ENCODE data around the gene GPR162.

Gene GPR162

GRCh38 chr12:6788972-6789924 is 32.4 kb upstream of the GPR162 start, which contains the start of gene CD4:
CD4 (plus strand) TSS chr12:6789528; CDS start chr12:6800139, 10,611 bp downstream.
- DNase-seq, result peak; percentile 64 to 69

- DNase-seq, result peak in 1 of 2 experiments; percentile 31
These were observed 31.0 kb upstream of the GPR162 start for GRCh38 chr12:6790496-6791150.

- no peak for DNase-seq
These were observed 29.6 kb upstream of the GPR162 start for GRCh38 chr12:6791931-6792520.

- DNase-seq, result no peak
These were observed 29.0 kb upstream of the GPR162 start for GRCh38 chr12:6792522-6793201.

- DNase-seq, result no peak
These were observed 26.5 kb upstream of the GPR162 start for GRCh38 chr12:6795088-6795487.

GRCh38 chr12:6796576-6796975 is 25.0 kb upstream of the GPR162 start:
- no peak for DNase-seq

GRCh38 chr12:6799147-6799546 is 22.5 kb upstream of the GPR162 start:
- no peak for DNase-seq

- no peak for DNase-seq
These were observed 14.5 kb upstream of the GPR162 start for GRCh38 chr12:6807170-6807569.

GRCh38 chr12:6809056-6809455 is 12.6 kb upstream of the GPR162 start:
- DNase-seq, result no peak

- DNase-seq, result no peak
These were observed 10.9 kb upstream of the GPR162 start for GRCh38 chr12:6810758-6811157.

- no peak for DNase-seq
These were observed 8.3 kb upstream of the GPR162 start for GRCh38 chr12:6813363-6813762.

- no peak for DNase-seq
These were observed 5.0 kb upstream of the GPR162 start for GRCh38 chr12:6816598-6816997.

- DNase-seq, result no peak
These were observed 4.5 kb upstream of the GPR162 start for GRCh38 chr12:6817098-6817497.

- DNase-seq, result no peak
These were observed 3.9 kb upstream of the GPR162 start for GRCh38 chr12:6817662-6818157.

- DNase-seq, result no peak
These were observed 3.4 kb upstream of the GPR162 start for GRCh38 chr12:6818222-6818621.

- DNase-seq, result no peak
These were observed 3.0 kb upstream of the GPR162 start for GRCh38 chr12:6818645-6819044.

- no peak for DNase-seq
These were observed 2.3 kb upstream of the GPR162 start for GRCh38 chr12:6819106-6820030.

- no peak for DNase-seq
These were observed 1.5 kb upstream of the GPR162 start for GRCh38 chr12:6820166-6820565.

GRCh38 chr12:6822426-6823135 is 960 bp downstream of the GPR162 start:
- no peak for DNase-seq

GRCh38 chr12:6823182-6824084 is 1.8 kb downstream of the GPR162 start:
- DNase-seq, result no peak
